ENCODE results near the gene CD38. TPM values are rescaled to one million over a fixed set of nuclear protein-coding genes. Genes with fewer than 3 reads are reported as not detected.

Gene CD38
- total and polyA plus RNA-seq, 2 of the 13 experiments (the other 11 are each of a cell fraction or from before 2014, with no cell fraction given), result not detected

DNA sequence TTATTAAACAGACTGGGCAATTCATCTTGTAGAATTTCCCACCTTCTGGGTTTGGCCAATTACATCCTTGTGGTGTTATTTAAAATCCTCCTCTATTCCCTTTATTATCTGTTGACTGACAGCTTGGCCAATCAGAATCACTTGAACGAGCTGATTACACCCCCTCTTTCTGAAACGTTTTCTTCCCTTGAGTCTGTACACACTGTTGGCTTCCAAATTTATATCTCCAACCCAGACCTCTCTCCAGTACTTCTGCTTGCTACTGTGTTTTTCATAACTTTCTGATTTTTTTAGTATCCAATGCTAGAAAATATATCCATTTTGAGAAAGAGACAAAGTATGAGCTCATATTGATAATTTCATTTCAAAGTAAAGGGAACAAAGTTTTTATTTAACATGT, 14.8 kb downstream of the CD38 start (continued):
- TF ChIP-seq ATAD3A (CRISPR knock-in tag; IDR thresholded peaks at IDR 0.05) (no peak), RAD51 (IDR thresholded peaks at IDR 0.05; ENCODE audit: borderline replicate concordance) (no peak), ZSCAN12 (CRISPR knock-in tag; IDR thresholded peaks at IDR 0.05) (no peak), ZNF782 (CRISPR knock-in tag; IDR thresholded peaks at IDR 0.05; ENCODE audit: borderline replicate concordance) (no peak), IKZF5 (CRISPR knock-in tag; IDR thresholded peaks at IDR 0.05) (no peak), HMG20A (CRISPR knock-in tag; IDR thresholded peaks at IDR 0.05; ENCODE audit: borderline replicate concordance) (no peak), ZNF501 (CRISPR knock-in tag; IDR thresholded peaks at IDR 0.05) (no peak)

GRCh38 chr4:15793506-15794363, 15.6 kb downstream of the CD38 start:
- no peaks in the 10 kb centered on the region; a peak in 1 of 5 replicates for H3K27me3 ChIP-seq (ENCODE audit: control insufficient read depth in 1 of 2, insufficient read depth in 2 of 2, low read length in 2 of 2)
- BruUV-seq (replicated peaks), result no TSS peak
- ATAC-seq, result no peak
- no peak for FAIRE-seq
- H3K9ac ChIP-seq (ENCODE audit: insufficient read depth, low read depth, low read length), result no peak overlapping the region
- DNase-seq (ENCODE audit: low spot score), result no peak
- H3K27ac ChIP-seq (ENCODE audit: extremely low read length, insufficient read depth, low read length), result no peak overlapping the region
- H3K36me3 ChIP-seq (replicated peaks in 1 of 2; ENCODE audit: control insufficient read depth in 1 of 2, insufficient read depth in 2 of 2, low read length in 2 of 2), result no peaks in the 10 kb centered on the region
- H3K4me3 ChIP-seq (replicated peaks in 1 of 3; ENCODE audit: insufficient read depth in 1 of 3, low read depth in 2 of 3, low read length in 3 of 3), result no peak overlapping the region
- H3K79me2 ChIP-seq (ENCODE audit: insufficient read depth, low read length), result no peaks in the 10 kb centered on the region
- CTCF ChIA-PET (ENCODE audit: low intra/inter-chr PET ratio, low total read pairs), result no interaction called here
- POLR2A ChIA-PET, result no interaction called here
- no peak overlapping the region for H2AFZ ChIP-seq (ENCODE audit: low read length)
- 3% methylated on average over 3 of the region's 3 CpGs for WGBS (ENCODE audit: low lambda C conversion rate)
- H3K4me2 ChIP-seq (ENCODE audit: low read depth, low read length), result no peak overlapping the region
- intact Hi-C loops (cut with micrococcal nuclease; ENCODE audit: unreplicated experiment), result no loop called here
- no peaks in the 10 kb centered on the region for H3K9me3 ChIP-seq (ENCODE audit: low read length)
- no peaks in the 10 kb centered on the region for H3K4me1 ChIP-seq (ENCODE audit: insufficient read depth, low read length)
- TF ChIP-seq, protein P1, sequence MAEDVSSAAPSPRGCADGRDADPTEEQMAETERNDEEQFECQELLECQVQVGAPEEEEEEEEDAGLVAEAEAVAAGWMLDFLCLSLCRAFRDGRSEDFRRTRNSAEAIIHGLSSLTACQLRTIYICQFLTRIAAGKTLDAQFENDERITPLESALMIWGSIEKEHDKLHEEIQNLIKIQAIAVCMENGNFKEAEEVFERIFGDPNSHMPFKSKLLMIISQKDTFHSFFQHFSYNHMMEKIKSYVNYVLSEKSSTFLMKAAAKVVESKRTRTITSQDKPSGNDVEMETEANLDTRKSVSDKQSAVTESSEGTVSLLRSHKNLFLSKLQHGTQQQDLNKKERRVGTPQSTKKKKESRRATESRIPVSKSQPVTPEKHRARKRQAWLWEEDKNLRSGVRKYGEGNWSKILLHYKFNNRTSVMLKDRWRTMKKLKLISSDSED (CRISPR knock-in tag; IDR thresholded peaks at IDR 0.05), result no peak
- TF ChIP-seq NFIB (CRISPR knock-in tag; IDR thresholded peaks at IDR 0.05; ENCODE audit: borderline replicate concordance), result no peak
- no peak for TF ChIP-seq PRDM4 (CRISPR knock-in tag; IDR thresholded peaks at IDR 0.05; ENCODE audit: borderline replicate concordance)
- no peak for TF ChIP-seq ARID2 (CRISPR knock-in tag; IDR thresholded peaks at IDR 0.05; ENCODE audit: borderline replicate concordance)
- no peaks in the 10 kb centered on the region for H4K20me1 ChIP-seq (ENCODE audit: insufficient read depth, low read length)
- in situ Hi-C loops (cut with HindIII; ENCODE audit: extremely low pct_ligation_motif_present, low pct_unique_long_range_greater_than_20kb), result no loop called here
